UCSD-AML1 (cell line): ENCODE results near the gene TMEM150B.
A peak's percentile ranks its signal among the peaks of the same experiment; 100 is the strongest.

Experiments
- DNase-seq: peaks from one replicate; lab custom pipeline; 2025; ENCODE audit not compliant: unreplicated experiment; lab: John Stamatoyannopoulos, UW

The TMEM150B gene

DNA sequence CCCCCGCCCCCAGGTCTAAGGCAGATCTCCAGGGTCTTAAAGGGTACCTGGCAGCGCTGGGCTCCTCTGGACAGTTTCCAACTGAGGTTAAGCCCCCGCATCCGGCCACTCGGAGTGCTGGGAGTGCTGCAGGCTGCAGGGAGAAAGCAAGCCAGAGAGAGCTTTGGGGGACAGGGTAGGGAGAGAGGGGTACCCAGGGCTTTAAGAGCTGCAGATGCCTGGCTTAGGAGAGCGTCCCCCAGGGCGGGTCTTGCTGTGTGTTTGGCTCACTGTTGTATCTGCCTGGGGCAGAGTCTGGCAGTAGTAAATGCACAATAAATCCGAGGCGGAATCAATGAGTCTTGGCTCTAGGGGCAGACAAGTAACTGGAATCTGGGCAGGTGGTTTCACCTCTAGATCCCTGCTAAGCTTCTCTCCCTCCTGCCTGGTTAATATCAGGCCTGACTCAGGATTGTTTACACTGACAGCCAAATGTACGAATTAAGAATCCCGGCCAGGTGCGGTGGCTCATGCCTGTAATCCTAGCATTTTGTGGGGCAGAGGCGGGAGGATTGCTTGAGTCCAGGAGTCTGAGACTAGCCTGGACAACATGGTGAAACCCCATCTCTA lies 30.2 kb upstream of the TMEM150B start:
- DNase-seq: no peak

DNA sequence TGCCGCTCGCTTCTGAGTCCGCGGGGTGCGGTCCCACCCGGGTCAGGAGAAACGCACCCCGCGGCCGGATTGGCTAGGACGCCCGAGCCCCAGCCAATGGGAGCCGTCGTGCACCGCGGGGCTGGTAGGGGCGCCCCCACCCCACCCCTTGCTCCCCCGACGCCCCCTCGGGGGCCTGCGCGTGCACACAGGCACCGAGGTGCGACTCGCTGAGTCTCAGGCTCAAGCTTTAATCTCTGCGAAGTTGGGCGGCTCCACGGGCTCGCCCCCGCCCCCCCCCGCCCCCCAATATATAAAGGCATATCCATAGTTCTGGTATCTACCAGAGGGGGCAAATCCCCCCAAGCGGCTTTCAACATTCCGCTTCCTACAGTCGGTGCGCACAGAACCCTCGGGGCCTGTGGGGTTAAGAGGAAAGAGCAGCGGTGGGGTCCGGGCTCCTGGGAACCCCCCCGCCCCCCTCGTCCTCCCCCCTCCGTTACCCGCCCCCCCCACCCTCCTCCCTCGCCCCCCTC lies 29.6 kb upstream of the TMEM150B start, which contains the start of gene COX6B2:
Gene COX6B2 (minus strand): TSS at position 22 of the 515 bp plus-strand sequence. CDS start 198 bp downstream, outside the sequence.
- no peak for DNase-seq

DNA sequence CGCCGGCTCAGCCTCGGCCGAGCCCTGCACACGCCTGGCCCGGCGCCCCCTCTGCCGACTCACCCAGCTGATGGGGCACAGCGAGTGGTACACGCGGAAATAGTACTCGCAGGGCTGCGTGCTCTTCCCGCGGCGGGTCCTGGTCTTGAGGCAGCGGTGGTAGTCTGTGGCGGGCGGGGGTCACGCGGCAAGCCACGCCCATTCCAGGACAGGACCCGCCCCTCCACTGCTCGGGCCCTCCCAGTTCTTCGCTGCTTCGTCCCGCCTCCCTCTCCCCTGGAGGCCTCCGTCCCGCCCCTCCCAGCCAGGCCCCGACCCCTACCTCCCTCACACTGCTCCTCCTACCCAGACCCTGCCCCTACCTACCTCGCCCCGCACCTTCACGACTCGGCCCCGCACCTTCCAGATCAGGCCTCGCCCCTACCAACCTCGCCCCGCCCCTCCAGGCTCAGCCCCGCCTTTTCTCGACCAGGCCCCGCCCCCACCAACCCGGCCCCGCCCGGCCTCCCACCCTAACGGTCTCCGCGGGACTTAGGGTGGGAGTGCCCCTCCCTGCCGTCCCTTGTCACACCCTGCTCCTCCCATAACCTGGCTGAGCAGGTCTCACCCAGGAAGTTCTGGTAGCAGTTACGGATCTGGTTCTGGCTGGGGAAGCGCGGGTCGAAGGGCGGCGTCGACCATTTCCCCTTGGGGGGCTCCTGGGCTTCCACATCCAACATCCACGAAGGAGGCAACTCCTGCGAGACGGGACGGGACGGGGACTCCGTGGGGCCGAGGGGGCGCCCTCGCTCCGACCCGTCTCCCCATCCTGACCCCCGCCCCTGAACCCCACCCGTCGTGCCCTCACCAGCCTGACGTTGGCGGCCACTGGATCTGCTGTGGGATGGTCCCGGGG lies 28.9 kb upstream of the TMEM150B start:
- DNase-seq: peak; percentile 69

DNA sequence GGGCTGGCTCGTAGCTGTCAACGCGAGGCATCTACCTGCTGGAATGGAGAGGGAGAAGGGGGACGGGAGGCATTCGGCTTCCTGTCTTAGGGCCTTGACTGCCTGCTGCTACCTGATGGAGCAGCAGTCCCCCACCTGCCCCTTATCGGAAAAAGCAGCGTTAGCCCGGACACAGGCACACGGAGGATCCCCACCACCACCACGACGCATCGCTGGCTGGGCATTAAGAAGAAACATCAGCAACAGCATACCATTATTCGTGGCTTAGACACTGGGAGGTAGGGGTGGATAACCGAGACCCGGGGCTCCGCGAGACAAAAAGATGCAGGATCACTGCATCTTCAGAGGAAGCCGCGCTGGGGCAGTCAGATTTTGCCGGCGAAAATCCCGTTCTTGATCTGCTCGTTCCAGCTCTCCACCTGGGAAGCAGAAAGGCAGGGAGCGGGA lies 28.2 kb upstream of the TMEM150B start:
- no peak for DNase-seq

DNA sequence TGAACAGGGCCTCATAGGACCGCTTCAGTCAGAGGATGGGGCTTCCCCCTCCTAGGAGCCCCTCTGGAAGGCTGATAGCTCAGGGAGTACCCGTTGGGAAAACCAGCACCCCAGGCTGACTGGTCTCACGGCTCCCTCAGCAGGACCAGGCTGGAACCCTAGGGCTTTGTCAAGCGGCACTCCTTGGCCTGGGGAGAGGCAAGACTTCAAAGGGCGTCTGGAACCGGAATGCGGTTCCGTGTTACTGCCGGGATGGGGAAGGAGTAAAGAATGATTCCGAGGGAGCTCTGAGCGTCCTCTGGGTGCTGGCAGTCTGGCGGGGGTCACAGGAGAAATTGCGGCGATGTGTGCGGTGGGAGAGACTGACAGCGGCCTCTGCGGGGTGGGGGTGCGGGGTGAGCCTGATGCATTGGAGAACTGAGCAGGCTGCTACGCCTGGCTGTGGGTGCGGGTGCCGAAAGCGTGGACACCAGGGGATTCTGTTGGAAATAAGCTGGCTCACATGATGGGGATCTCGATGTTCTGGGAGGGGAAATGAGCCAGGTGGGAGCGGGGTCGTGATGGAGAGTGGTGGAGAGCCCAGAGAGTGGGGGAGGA lies 27.5 kb upstream of the TMEM150B start:
- no peak for DNase-seq

DNA sequence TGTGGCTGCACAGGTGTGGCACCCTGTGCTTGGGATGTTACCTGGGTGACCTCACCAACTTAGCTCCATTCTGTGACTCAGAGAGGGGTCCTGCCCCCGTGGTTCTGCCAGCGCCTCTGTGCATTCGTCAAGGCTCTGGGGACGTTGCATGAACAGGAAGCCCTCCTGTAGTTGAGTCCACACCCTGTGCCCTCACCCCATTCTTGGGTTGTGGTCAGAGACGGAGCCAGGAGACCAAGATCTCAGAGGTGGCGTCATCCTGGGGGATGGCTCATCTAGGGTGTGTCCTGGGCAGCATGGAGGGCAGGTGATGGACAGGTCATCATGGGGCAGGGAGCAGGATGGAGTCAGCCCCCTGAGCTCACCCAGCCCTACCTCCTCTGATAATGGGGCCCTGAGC lies 26.9 kb upstream of the TMEM150B start:
- DNase-seq: no peak

DNA sequence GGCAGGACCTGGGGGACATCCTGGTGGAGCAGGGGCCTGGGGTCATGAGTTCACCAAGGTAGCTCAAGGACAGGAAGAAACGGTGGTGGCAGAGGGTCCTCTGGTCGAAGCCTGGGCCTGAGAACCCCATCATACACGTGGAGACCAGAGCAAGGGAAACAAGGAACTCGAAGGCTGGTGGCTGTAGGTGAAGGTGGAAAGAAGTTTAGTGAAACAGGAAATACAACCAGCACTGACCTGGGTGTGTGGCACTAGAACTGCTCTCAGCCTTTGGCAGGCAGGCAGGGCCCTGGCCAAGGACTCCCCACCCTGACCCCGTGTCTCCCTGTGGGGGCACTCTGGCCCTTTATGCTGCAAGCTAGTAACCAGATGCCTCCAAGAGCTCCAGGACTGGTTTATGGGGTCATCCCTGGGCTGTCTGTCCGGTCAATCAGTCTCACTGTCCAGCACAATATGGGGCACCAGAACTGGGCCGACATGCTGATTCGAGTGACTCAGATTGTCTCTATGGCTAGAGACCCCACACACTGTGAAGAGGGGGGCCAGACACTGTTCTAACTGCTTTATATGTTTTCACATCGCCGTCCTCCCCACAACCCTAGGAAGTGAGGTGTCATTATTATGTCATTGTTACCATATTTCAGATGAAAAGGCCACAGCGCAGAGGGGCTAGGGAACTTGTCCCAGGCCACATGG lies 25.6 kb upstream of the TMEM150B start:
- no peak for DNase-seq

DNA sequence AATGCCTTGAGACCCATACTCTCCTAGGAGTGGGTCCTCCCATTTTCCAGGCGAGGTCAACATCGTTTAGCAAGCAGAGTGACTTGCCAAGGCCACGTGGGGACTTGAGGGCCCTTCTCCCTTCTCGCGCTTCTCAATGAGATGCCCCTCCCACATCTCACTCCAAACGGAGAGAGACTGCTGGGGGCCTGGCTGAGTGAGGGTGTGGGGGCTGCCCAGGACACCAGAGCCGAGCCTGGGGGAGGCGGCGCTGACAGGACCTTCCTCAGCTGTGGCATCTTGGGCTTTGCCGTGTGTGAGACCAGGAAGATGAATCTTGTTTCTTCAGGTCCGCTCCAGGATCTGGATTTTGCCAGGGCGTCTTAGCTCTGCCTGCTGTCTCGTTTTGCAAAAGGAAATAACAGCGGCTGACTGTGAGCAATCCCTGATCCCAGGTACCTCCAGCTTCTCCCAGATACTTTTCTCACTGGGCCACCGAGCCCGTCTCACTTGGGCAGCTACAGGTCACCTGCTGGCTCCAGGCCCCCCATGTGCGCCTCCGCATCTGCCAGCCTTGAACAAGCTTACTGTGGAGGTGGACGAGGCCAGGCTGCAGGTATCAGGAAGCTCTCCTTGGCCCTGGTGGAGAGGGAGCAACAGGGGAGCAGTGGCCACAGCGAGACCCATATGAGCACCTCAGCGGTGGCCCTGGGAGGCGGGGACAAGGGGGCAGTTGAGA lies 23.3 kb upstream of the TMEM150B start:
- no peak for DNase-seq

DNA sequence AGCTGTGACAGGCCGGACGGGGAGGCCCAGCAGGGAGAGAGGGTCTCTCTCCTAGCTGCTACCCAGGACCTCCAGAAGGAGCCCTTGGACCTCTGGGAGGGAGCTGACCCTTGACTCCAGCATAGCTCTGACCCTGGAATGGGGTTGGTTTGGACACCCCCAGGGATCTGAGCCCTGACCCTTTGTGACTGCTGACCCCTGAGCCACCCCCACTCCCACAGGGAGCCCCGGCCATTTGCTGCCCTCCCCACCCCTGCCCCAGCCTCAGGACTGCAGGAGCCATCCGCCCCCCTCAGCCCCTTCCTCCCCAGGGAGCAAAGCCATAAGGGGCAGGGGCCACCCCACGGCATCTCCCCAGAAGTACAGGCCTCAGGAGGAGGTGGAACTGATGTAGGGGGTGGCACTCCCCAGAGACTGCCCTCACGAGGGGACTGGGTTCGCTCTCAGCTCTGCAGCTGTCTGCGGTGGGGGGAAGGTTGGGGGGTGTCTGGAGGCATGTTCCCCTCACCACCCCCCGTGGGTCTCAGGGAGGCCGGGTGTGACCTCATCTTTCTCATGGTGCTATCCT lies 22.4 kb upstream of the TMEM150B start:
- DNase-seq: no peak

DNA sequence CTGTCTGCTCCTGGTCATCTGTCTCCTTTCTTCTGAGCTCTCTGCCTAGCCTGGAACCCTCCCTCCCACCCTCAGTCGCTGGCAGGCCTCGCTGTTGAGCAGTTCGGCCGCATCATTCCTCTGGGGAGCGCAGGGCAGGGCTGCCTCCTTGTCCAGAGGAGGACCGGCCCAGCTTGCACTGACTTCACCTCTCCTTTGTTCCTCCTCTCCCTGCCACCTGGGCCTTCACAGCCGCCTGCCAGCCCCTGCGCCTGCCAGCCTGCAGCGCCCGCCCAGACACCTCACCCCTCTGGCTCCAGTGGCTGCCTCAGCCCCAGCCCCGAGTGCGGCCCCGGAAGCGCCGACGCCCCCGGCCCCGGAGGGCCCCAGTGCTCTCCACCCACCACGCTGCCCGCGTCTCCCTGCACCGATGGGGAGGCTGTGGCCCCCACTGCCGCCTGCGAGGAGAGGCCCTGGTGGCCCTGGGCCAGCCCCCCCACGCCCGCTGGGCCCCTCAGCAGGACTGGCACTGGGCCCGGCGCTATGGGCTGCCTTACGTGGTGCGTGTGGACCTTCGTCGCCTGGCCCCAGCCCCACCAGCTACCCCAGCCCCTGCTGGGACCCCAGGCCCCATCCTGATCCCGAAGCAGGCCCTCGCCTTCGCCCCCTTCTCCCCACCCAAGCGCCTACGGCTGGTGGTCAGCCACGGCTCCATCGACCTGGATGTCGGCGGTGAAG lies 21.7 kb upstream of the TMEM150B start:
- no peak for DNase-seq

DNA sequence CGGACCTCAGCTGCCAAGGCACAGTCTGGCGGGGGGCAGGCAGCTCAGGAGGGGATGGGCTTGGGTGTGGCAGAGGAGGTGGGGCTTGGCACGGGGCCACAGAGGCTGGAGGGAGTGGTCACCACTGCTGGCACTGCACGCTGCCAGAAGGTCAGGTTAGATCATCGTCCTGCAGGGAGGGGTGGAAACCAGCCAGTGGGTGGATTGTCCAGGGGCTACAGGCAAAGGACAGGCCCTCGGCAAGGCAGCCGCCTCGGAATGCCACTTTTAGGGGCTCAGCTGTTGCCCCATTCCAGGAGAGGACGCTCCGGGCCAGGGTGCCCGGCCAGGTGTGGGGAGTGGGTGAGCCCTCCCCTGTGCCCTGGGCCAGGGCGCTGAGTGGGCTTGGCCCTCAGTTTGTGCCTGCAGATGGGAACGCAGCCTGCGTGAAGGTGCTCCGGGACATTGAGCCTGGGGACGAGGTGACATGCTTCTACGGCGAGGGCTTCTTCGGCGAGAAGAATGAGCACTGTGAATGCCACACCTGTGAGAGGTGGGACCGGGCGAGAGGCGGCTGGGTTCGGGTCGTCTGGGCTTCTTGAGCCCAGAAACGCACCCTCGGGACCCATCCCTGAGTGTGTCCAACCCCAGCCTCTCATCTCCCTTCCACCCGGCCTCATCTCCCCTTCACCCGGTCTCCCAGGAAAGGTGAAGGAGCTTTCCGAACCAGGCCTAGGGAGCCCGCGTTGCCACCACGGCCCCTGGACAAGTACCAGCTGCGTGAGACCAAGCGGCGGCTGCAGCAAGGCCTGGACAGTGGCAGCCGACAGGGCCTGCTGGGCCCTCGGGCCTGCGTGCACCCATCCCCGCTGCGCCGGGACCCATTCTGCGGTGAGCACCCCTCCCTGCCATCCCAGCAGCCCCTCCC lies 20.9 kb upstream of the TMEM150B start:
- DNase-seq: no peak

DNA sequence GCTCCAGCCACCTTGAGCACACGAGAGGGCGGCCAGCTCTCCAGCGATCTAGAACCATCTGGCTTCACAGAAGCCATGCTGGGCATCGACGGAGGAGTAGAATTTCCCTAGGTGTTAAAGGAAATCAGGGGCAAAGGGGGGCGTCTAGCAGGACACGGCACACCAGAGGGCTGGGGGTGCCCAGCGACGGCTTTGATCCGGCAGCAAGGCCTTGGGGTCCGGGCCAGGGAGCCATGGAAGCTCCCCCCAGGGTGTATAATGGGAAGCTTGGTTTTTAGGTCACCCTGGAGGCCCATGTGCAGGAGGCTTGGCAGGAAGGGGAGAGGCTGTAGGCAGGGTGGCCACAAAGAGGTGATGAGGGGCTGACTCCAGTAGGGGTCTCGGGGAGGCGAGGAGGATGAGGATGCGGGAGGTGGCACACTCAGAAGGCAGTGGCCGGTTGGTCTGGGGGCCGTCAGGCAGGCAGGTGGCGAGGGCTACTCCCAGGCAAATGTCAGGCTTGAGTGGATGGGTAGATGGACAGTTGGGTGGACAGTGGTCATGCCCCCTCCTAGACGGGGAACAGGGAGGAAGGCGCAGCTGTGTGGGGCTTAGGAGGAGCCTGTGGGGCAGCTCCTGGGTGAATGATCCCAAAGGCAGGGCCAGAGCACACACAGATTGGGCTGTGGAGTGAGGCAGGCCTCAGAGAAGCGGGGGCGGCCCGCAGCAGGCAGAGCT lies 20.1 kb upstream of the TMEM150B start:
- DNase-seq: no peak

DNA sequence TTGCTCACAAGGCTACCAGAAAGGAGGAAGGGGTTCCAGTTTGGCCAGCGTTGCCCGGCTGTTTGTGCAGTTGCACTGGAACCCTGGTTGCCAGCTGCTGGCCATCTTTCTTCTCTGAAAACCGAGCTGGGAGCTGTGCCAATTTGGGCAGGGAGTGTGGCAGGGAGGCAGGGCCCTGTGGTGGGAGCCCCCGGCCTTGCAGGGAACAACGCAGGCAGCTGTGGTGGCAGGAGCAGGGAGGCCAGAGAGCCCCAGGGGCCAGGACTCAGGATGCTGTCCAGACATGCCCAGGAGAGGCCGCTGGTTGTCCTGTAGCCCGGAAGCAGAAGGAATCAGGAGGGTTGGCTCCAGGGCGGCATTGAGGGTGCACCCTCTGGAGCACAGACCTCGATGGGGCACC lies 19.3 kb upstream of the TMEM150B start:
- no peak for DNase-seq

DNA sequence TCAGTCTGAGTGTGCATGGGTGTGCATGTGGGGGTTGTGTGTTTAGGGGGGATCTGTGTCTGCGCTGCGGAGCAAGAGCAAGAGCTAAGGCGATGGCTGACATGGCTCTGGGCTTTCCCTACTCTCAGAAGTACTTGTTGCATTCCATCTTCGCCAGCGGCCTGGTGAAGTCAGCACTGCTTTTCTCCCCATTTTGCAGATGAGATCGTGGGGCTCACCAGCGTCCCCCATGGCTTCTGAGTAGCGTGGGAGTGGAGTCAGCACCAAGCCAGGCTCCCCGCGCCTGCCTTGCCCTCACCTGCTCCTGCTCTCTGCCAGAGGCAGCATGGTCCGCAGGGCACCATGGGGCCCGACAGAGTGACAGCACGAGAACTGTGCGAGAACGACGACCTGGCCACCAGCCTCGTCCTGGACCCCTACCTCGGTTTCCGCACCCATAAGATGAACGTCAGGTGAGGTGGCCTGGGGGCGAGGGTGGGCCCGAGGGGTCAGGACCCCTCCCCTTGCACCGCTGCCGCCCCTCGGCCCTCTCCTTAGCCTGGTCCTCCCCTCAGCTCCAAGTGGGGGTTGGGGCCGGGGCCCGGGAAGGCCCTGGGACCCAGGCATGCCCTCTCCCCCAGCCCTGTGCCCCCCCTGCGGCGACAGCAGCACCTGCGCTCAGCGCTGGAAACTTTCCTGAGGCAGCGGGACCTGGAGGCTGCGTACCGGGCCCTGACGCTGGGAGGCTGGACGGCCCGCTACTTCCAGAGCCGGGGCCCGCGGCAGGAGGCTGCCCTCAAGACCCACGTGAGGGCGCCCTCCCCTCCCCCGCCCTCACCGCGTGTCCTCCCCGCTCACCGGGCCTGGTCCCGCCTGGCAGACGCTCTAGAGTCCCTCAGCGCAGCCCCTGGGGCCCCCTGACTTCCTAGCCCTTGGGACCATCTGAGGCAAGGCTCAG lies 16.7 kb upstream of the TMEM150B start:
- no peak for DNase-seq

DNA sequence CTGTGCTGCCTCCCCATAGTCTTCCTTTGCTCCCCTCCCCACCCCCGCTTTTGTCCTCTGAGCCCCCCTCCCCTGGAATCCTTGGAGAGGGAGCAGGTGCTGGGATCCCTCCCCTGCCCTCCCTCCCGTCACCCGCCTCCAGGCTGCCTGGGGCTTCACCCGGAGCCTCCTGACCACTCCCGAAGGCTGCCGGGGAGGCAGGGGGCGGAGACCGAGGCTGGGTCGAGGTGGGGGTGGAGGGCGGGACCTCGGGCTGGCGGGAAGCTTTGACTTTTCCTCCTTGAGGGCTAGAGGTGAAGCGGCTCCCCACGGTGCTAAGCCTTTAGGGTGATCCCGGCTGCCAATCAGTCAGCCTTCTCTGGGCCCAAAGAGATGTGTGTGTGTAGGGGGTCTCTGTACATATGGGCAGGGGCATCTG lies 16.0 kb upstream of the TMEM150B start:
- peak; percentile 69 for DNase-seq

DNA sequence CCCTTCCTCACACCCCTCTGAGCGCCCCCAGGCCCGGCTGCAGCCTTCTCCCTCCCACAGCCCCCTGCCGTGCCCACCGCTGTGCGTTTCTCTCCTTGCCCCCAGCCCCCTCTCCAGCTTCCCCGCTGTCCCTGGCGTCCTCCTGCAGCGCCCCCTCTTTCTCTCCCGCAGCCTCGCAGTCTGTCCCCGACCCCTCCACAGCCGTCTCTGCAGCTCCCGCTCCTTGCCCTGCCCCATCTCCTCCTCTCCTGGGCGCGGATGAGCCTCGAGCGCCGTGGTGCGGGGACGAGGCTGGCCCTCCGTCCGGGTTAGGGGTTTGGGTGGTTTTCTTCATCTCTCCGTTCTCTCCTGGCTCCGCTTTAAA lies 15.6 kb upstream of the TMEM150B start:
- DNase-seq: peak; percentile 39
